ENCODE data around the gene RHBDF2.

RHBDF2 gene

DNA sequence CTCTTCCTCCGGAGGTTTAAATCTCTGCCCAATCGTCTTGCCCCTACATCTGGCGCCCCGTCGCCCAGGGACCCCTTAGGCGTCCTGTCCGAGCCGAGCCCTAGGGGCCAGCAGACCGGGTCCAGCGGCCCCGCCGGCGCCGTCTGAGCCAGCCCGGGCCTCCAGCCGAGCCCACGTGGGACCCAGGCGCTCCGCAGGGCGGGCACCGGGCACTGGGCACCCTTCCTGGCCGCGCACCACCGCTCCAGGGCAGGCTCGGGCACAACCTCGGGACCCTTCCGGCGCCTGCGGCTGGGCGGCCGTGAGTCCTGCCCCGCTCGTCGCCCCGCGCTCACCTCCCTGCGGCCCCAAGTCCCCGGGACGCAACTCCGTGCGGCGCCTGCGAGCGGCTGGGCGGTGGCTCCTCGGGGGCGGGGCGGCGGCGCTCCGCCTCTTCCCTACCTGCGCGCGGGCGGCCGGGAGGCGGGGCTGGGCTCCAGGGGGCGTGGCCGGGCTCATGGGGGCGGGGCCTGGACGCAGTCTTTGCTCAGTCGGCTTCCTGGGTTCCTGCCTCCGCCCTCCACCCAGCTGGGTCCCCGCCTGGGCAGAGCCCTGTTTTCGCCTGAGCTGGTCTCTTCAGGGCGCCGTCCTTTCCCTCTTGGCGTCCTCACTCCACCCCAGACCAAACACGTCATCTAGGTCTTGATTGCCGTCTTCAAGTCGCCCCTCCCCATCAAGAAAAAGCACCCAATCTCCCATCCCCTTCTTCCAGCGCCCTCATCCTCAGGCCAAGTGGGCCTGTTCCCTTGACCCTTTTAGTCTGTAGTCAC, at the start of gene RHBDF2:
RHBDF2 (minus strand) TSS at position 406 of the 809 bp plus-strand sequence. CDS start 19,899 bp downstream, outside the sequence.
- DNase-seq (ENCODE audit: low read depth), result peak; percentile 95

DNA sequence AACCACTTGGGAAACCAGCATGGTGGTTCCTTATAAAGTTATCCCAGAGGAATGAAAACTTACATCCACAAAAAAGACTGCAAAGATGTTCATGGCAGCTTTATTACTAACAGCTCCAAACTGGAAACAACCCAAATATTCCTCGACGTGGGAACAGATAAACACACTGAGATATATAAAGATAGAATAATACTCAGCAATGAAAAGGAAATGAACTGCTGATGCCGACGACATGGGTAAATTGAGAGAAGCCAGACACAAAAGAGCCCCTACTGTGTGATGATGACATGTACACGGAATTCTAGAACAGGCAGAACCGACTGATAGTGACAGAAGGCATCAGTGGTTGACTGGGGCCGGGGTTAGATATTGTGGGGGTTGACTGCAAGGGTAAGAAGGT, 48.3 kb upstream of the RHBDF2 start:
- DNase-seq (ENCODE audit: low read depth), result no peak

DNA sequence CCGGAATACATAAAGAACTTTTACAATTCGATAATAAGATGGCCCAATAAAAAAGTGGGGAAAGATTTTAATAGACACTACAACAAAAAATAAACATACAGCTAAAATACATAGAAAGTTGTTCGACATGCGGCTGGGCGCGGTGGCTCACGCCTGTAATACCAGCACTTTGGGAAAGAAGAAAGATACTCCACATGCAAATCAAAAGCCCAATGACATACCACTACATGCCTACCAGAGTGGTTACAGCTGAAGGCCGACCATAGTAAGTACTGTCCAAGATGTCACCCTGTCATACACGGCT, 47.9 kb upstream of the RHBDF2 start:
- DNase-seq (ENCODE audit: low read depth), result no peak

- DNase-seq (ENCODE audit: low read depth), result no peak
Measured at GRCh38 chr17:76548378-76549214, 47.4 kb upstream of the RHBDF2 start.

DNA sequence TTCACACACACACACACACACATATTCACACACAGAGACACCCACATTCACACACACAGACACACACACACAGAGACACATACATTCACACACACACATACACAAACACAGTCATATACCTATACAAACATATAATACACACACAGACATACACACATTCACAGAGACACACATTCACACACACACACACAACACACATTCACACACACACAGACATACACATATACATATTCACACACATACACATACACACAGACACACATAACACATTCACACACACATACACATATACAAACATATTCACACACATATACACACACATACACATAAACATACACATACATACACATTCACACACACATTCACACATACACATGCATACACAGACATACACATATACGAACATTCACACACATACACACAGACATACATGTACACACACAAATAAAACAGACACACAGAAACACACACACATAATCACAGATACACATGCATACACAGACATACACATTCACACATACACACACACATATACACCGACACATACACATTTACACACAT, 46.5 kb upstream of the RHBDF2 start:
- no peak for DNase-seq (ENCODE audit: low read depth)

DNA sequence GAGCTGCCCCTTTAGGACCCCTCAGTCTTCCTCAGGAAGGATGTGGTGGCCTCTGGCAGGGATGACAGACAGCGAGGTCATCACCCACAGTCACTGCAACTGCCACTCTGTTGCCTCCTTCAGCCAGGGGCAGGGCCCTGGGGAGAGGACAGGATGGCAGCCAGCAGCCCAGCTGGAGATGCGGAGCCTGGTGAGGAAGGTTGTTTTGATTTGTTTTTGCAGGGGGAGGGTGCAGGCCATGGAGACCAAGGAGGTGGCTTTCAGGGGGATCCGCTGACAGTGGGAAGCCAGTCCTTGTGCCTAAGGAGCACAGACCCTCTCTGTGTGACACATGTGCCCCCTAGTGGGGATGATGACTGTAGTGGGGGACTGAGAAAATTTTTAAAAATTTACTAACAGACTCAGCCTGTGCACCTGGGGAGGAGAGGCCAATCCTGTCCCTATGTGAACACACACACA, 46.0 kb upstream of the RHBDF2 start:
- no peak for DNase-seq (ENCODE audit: low read depth)

DNA sequence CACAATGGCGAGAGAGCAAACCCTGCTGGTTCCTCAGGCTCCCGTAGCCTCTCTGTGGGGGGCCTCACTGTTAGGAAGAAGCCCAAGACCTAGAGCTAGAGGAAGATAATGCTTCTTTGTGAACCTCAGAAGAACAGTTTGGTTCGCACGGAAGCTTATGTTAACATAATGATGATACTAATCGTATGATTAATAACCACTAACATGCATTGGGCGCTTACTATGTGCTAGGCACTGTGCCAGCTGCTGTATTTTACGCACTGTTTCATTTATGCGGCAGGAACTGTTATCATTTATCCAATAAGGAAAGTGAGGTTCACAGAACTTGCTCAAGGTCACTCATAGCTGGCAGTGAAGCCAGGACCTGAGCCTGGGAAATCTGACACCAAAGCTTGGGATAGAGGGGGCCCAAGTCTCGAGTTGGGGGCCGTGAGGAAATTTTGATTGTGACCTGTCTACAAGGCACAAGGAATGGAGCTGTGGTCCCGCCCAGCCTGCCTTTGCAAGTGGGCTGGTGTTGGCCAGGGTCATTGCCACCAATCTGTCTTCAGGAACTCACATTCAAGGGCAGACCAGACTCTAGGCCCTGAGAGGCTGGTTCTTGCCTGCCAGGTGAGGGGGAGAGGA, 45.4 kb upstream of the RHBDF2 start:
- DNase-seq (ENCODE audit: low read depth), result no peak

GRCh38 chr17:76545918-76546555, 44.8 kb upstream of the RHBDF2 start:
- DNase-seq (ENCODE audit: low read depth), result no peak

- no peak for DNase-seq (ENCODE audit: low read depth)
Measured at GRCh38 chr17:76544546-76545365, 43.5 kb upstream of the RHBDF2 start.

GRCh38 chr17:76543826-76544545, 42.8 kb upstream of the RHBDF2 start:
- DNase-seq (ENCODE audit: low read depth), result no peak

- DNase-seq (ENCODE audit: low read depth), result no peak
Measured at GRCh38 chr17:76543482-76543825, 42.2 kb upstream of the RHBDF2 start.

GRCh38 chr17:76542984-76543383, 41.8 kb upstream of the RHBDF2 start:
- DNase-seq (ENCODE audit: low read depth), result no peak

DNA sequence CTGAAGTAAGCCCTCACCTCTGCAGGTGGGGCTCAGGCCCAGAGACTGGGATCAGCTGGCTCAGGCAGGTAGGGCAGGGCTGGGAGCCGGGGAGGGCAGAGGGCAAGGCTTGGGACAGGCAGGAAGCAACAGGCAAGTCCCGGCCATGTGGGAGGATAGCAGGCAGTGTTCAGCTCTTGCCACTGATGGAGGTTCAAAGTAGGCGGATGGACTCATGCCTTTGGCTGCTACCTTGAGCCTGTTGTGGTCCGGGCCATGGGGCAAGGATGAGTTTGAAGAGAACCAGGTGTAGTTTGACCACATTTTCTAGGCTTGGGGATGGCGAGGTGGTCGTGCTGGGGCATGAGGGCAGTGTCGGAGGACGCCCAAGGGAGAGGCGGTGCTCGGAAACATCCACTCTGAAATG, 41.3 kb upstream of the RHBDF2 start:
- DNase-seq (ENCODE audit: low read depth), result no peak

DNA sequence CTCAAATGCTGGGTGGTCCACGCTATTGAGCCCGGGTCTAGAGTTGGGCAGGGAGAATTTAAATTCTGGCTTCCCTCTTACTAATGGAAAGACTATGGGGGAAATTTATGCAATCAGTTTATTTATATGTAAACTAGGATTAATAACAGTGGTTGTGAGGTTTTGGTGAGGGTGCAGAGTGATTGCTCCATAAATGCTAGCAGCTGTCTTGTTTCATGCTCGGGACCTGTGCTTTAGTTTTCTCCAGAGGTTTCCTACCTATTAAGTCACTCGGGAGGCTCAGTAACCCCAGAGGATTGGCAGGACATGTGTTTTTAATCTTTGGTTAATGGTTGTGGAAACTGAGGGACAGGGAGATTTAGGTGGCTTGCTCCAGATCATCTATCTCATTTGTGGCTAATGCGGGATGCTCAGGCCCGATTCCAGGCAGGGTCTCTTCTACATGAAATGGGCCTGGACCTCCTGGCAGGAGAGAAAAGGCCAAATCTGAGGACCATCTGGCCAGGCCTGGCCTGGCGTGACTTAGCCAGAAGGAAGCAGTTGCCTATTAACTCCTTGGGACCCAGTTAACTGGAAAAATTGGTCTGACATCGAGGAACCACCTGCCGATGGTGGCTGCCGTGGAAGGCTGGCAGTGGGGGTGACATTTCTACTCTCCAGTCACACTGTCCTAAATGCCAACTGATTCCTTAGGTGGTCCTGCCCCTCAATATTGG, 40.7 kb upstream of the RHBDF2 start:
- DNase-seq (ENCODE audit: low read depth), result no peak

- no peak for DNase-seq (ENCODE audit: low read depth)
Measured at GRCh38 chr17:76540381-76541300, 39.4 kb upstream of the RHBDF2 start.

DNA sequence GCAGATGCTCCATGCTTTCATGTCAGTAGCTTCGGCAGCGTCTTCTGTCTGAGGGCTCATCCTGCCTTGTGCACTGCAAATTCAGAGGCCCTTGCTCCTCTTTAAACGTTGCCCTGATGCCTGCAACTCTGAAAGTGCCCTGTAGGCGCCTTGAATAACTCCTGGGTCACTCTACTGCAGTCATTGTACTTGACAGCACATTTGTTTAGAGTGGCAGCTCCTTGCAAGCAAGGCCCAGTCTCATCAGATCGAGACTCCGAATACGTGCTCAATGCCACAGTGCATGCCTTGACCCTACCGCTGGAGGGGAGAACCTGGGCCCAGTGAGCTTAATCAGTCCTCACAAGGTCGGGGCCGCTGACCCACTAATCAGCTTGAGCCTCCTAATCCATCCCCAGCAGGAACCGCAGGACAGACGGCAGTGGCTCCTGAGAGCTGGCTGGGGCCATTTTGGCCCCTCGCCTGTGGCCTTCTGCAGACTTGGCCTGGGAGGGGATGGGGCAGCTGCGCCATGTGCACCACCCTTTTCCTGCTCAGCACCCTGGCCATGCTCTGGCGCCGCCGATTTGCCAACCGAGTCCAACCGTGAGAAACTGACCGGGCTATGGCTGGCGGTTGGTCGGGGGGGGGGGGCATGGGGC, 38.5 kb upstream of the RHBDF2 start, which contains the start of gene PRCD:
PRCD (plus strand) TSS at position 414 of the 641 bp plus-strand sequence; CDS start at position 512, 98 bp downstream.
- no peak for DNase-seq (ENCODE audit: low read depth)

DNA sequence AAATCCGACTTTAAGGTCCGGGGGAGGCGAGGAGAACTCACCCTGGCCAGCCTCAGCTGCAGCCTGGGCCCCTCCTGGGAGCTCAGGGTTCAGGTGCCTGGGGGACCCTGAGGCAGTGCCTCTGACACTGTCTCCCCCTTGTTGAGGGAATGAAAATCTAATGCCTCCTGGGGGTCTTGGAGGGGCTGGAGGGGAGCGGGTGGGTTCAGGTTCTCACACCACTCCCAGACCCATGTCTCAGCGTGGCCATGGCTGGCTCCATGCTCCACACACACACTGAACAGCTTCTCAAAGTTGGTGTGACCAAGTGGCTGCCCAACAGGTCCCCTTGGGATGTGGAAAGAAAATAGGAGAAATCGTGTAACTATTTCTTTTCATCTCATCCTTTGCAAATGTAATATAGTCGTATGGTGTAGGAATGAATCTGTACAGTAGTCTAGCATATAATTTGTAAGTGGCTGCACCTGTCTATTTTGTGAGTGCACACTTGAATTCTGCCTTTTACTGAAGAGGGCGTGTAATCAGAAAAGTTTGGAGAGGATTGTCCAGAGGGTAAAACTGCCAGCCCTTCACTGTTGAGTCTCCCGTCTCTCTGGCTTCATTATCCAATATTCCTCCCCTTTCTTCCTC, 37.8 kb upstream of the RHBDF2 start:
- no peak for DNase-seq (ENCODE audit: low read depth)

Data from stimulated activated CD8-positive, alpha-beta memory T cell treated with anti-CD3 and anti-CD28 coated beads, Interleukin-12 subunit alpha, Interleukin-12 subunit beta, amount 100 ng/mL, for 4 hours (primary cell).